ENCODE data around the gene MCTP1. TPM values are rescaled to one million over a fixed set of nuclear protein-coding genes. Genes with fewer than 3 reads are reported as not detected.

Gene MCTP1
- polyA plus RNA-seq, 3 donors, result 34.4 to 72.9 (median 55.5) TPM

- peaks cover 0 to 1% (median 0%) of the 10 kb centered on the region in 3 donors for H3K27me3 Mint-ChIP-seq (ENCODE audit: low read depth in 3 of 3)
- Histone ChIP-seq H3K79me2 (ENCODE audit: insufficient read depth, low read length) (no peaks in the 10 kb centered on the region), H3K36me3 (replicated peaks in 1 of 2; ENCODE audit: control insufficient read depth in 1 of 2, insufficient read depth in 2 of 2, low read length in 2 of 2) (peaks cover 22 to 74% of the 10 kb centered on the region in 2 donors), H3K4me1 (ENCODE audit: control insufficient read depth in 1 of 2, insufficient read depth in 2 of 2, low read length in 2 of 2) (no peaks in the 10 kb centered on the region), H3K9me3 (replicated peaks in 1 of 2; ENCODE audit: control insufficient read depth in 1 of 2, insufficient read depth in 1 of 2, low read length in 2 of 2) (peaks cover 5 to 32% of the 10 kb centered on the region in 2 donors), H3K27me3 (ENCODE audit: control insufficient read depth in 2 of 2, insufficient read depth in 2 of 2, low read length in 2 of 2) (no peaks in the 10 kb centered on the region), H3K4me2 (replicated peaks; ENCODE audit: extremely low read depth, low read length, poor library complexity, severe bottlenecking) (no peak overlapping the region), H3K27ac (ENCODE audit: low read depth in 1 of 2, low read length in 2 of 2) (no peak overlapping the region), H3K4me3 (replicated peaks in 1 of 3; ENCODE audit: low read depth in 2 of 3, low read length in 3 of 3) (no peak overlapping the region), H2AFZ (ENCODE audit: insufficient read depth, low read depth, low read length, poor library complexity, severe bottlenecking) (no peak overlapping the region), H4K20me1 (ENCODE audit: insufficient read depth, low read length) (no peaks in the 10 kb centered on the region), H3K9ac (ENCODE audit: insufficient read depth, low read length, poor library complexity, severe bottlenecking) (no peak overlapping the region)
- no peak for TF ChIP-seq CTCF (IDR thresholded peaks at IDR 0.05)
- peaks cover 60 to 78% of the 10 kb centered on the region in 2 donors for H3K36me3 Mint-ChIP-seq
- H3K4me1 Mint-ChIP-seq, result no peaks in the 10 kb centered on the region
- peaks cover 18 to 45% (median 26%) of the 10 kb centered on the region in 7 donors for H3K9me3 Mint-ChIP-seq
- intact Hi-C loops (cut with micrococcal nuclease), result no loop called here
- WGBS (ENCODE audit: insufficient coverage), result no CpG with 5 or more reads among the region's 1 CpG
- no peak overlapping the region for H3K27ac Mint-ChIP-seq
- H3K4me3 Mint-ChIP-seq, result no peak overlapping the region
- no peak for DNase-seq
Observed at GRCh38 chr5:94658272-94658671, 626.6 kb downstream of the MCTP1 start.

Small RNAs within 50 kb of the gene (small RNA-seq; reads per million reads assigned to genes)
- gene RF02271 (ENCODE audit: insufficient read length, low read depth), result not detected

Other genes with a start within 250 kb of the MCTP1 start
- not detected for gene FAM81B, start 106.3 kb upstream of the MCTP1 start, polyA plus RNA-seq